Activated naive CD4-positive, alpha-beta T cell treated with anti-CD3 and anti-CD28 coated beads, Interleukin-2, amount 10 ng/mL, durations not matched to agents 7 days and 5 days (primary cell): ENCODE measurements around the gene SLC50A1.

ENCODE experiments used
- CTCF ChIA-PET: fragments of 350-600 bp; sonication (Branson Sonifier 250); formaldehyde crosslinking; loops from one replicate; lab custom pipeline; 2021; ENCODE audit warnings: antibody characterized with exemption; lab: Charles Lee
- DNase-seq: peaks from one replicate; pipeline ENCODE4 v3.0.0-alpha.2; 2020
- H3K27ac Mint-ChIP-seq: one replicate; pipeline ENCODE4 v1.8.0; 2021; ENCODE audit warnings: mild to moderate bottlenecking, moderate library complexity, mixed read lengths
- H3K27me3 Mint-ChIP-seq: one replicate; pipeline ENCODE4 v1.8.0; 2021; ENCODE audit warnings: mild to moderate bottlenecking, mixed read lengths
- H3K36me3 Mint-ChIP-seq: one replicate; pipeline ENCODE4 v1.8.0; 2021; ENCODE audit warnings: mixed read lengths
- H3K4me1 Mint-ChIP-seq: one replicate; pipeline ENCODE4 v1.8.0; 2021; ENCODE audit warnings: mixed read lengths
- H3K4me3 Mint-ChIP-seq: one replicate; pipeline ENCODE4 v1.8.0; 2021; ENCODE audit warnings: mild to moderate bottlenecking, moderate library complexity, mixed read lengths
- H3K9me3 Mint-ChIP-seq: one replicate; pipeline ENCODE4 v1.8.0; 2021; ENCODE audit warnings: mixed read lengths

SLC50A1 gene

GRCh38 chr1:155124503-155125463, 10.9 kb upstream of the SLC50A1 start:
- Mint-ChIP-seq H3K27ac (no peak overlapping the region), H3K27me3 (peaks cover 92% of the 10 kb centered on the region), H3K36me3 (no peaks in the 10 kb centered on the region), H3K9me3 (no peaks in the 10 kb centered on the region), H3K4me3 (no peak overlapping the region), H3K4me1 (peaks cover 28% of the 10 kb centered on the region)
- CTCF ChIA-PET = interaction anchor here (1.9 kb wide), 1 partner anchor 33 kb away, joined by 6 read pairs; no protein-coding TSS in a partner anchor
- DNase-seq = no peak

GRCh38 chr1:155125511-155125945, 10.1 kb upstream of the SLC50A1 start:
- H3K27me3 Mint-ChIP-seq = peaks cover 92% of the 10 kb centered on the region
- no peaks in the 10 kb centered on the region for H3K9me3 Mint-ChIP-seq
- H3K4me1 Mint-ChIP-seq = peaks cover 30% of the 10 kb centered on the region
- no peak overlapping the region for H3K4me3 Mint-ChIP-seq
- CTCF ChIA-PET = interaction anchor here (1.9 kb wide), 1 partner anchor 34 kb away, joined by 6 read pairs; no protein-coding TSS in a partner anchor
- DNase-seq = no peak
- H3K36me3 Mint-ChIP-seq = no peaks in the 10 kb centered on the region
- H3K27ac Mint-ChIP-seq = no peak overlapping the region

GRCh38 chr1:155125946-155126555, 9.6 kb upstream of the SLC50A1 start:
- H3K9me3 Mint-ChIP-seq = no peaks in the 10 kb centered on the region
- CTCF ChIA-PET = interaction anchor here (1.9 kb wide), 1 partner anchor 35 kb away, joined by 6 read pairs; no protein-coding TSS in a partner anchor
- peaks cover 89% of the 10 kb centered on the region for H3K27me3 Mint-ChIP-seq
- H3K4me3 Mint-ChIP-seq = no peak overlapping the region
- peaks cover 30% of the 10 kb centered on the region for H3K4me1 Mint-ChIP-seq
- no peak for DNase-seq
- no peak overlapping the region for H3K27ac Mint-ChIP-seq
- no peaks in the 10 kb centered on the region for H3K36me3 Mint-ChIP-seq

- CTCF ChIA-PET = interaction anchor here (1.9 kb wide), 1 partner anchor 35 kb away, joined by 6 read pairs; no protein-coding TSS in a partner anchor
- Mint-ChIP-seq H3K9me3 (no peaks in the 10 kb centered on the region), H3K27me3 (peaks cover 89% of the 10 kb centered on the region), H3K4me3 (peak overlapping the region; percentile 61), H3K36me3 (no peaks in the 10 kb centered on the region), H3K4me1 (peaks cover 30% of the 10 kb centered on the region), H3K27ac (no peak overlapping the region)
- peak; percentile 58 for DNase-seq
Measured at GRCh38 chr1:155126556-155127104, 9.0 kb upstream of the SLC50A1 start.

- Mint-ChIP-seq H3K4me1 (peaks cover 30% of the 10 kb centered on the region), H3K36me3 (no peaks in the 10 kb centered on the region), H3K4me3 (peak within 1 kb of the TSS; percentile 61), H3K9me3 (no peaks in the 10 kb centered on the region), H3K27me3 (peaks cover 86% of the 10 kb centered on the region), H3K27ac (no peak within 1 kb of the TSS)
- CTCF ChIA-PET = no interaction called here
- peak; percentile 66 for DNase-seq
Measured at GRCh38 chr1:155127105-155127966, 8.3 kb upstream of the SLC50A1 start, which contains the start of gene EFNA1. EFNA1 (plus strand) TSS chr1:155127876; CDS start chr1:155127978, 102 bp downstream.

GRCh38 chr1:155127967-155128754, 7.5 kb upstream of the SLC50A1 start:
- Mint-ChIP-seq H3K27ac (no peak overlapping the region), H3K27me3 (peaks cover 78% of the 10 kb centered on the region)
- CTCF ChIA-PET = interaction anchor here (1.4 kb wide), 1 partner anchor 15 kb away, joined by 4 read pairs; no protein-coding TSS in a partner anchor

GRCh38 chr1:155128755-155129473, 6.7 kb upstream of the SLC50A1 start:
- peaks cover 73% of the 10 kb centered on the region for H3K27me3 Mint-ChIP-seq
- no peaks in the 10 kb centered on the region for H3K9me3 Mint-ChIP-seq
- DNase-seq = no peak
- peak overlapping the region; percentile 60 for H3K4me3 Mint-ChIP-seq
- H3K4me1 Mint-ChIP-seq = peaks cover 30% of the 10 kb centered on the region
- no peak overlapping the region for H3K27ac Mint-ChIP-seq
- CTCF ChIA-PET = interaction anchor here (1.4 kb wide), 1 partner anchor 14 kb away, joined by 4 read pairs; no protein-coding TSS in a partner anchor
- no peaks in the 10 kb centered on the region for H3K36me3 Mint-ChIP-seq

More at GRCh38 chr1:155127967-155128754, 7.5 kb upstream of the SLC50A1 start:
- DNase-seq = no peak
- Mint-ChIP-seq H3K9me3 (no peaks in the 10 kb centered on the region), H3K4me3 (peak overlapping the region; percentile 60), H3K4me1 (peaks cover 30% of the 10 kb centered on the region), H3K36me3 (no peaks in the 10 kb centered on the region)

- CTCF ChIA-PET = interaction anchor here (0.9 to 1.7 kb wide), 5 partner anchors 12 to 43 kb away, joined by 3 to 5 read pairs (median 3); partner anchors contain the start of gene KRTCAP2
- Mint-ChIP-seq H3K4me1 (peaks cover 38% of the 10 kb centered on the region), H3K27ac (peak overlapping the region; percentile 5), H3K9me3 (no peaks in the 10 kb centered on the region), H3K27me3 (peaks cover 57% of the 10 kb centered on the region), H3K36me3 (no peaks in the 10 kb centered on the region), H3K4me3 (no peak overlapping the region)
- DNase-seq = no peak
Measured at GRCh38 chr1:155130272-155131006, 5.2 kb upstream of the SLC50A1 start.

- no peak for DNase-seq
- Mint-ChIP-seq H3K4me3 (no peak overlapping the region), H3K27ac (no peak overlapping the region), H3K4me1 (peaks cover 42% of the 10 kb centered on the region), H3K9me3 (no peaks in the 10 kb centered on the region), H3K36me3 (peaks cover 2% of the 10 kb centered on the region), H3K27me3 (peaks cover 49% of the 10 kb centered on the region)
- CTCF ChIA-PET = interaction anchor here (0.9 to 1.7 kb wide), 3 partner anchors 11 to 40 kb away, joined by 4 to 5 read pairs (median 5); no protein-coding TSS in a partner anchor
Measured at GRCh38 chr1:155131285-155131684, 4.4 kb upstream of the SLC50A1 start.

GRCh38 chr1:155131856-155132255, 3.8 kb upstream of the SLC50A1 start:
- Mint-ChIP-seq H3K36me3 (peaks cover 2% of the 10 kb centered on the region), H3K9me3 (no peaks in the 10 kb centered on the region), H3K27ac (no peak overlapping the region), H3K27me3 (peaks cover 43% of the 10 kb centered on the region), H3K4me3 (no peak overlapping the region), H3K4me1 (peaks cover 44% of the 10 kb centered on the region)
- no peak for DNase-seq
- CTCF ChIA-PET = interaction anchor here (1.1 kb wide), 1 partner anchor 40 kb away, joined by 5 read pairs; no protein-coding TSS in a partner anchor

- Mint-ChIP-seq H3K4me3 (no peak overlapping the region), H3K36me3 (peaks cover 18% of the 10 kb centered on the region), H3K4me1 (peaks cover 46% of the 10 kb centered on the region), H3K9me3 (no peaks in the 10 kb centered on the region), H3K27ac (no peak overlapping the region), H3K27me3 (peaks cover 23% of the 10 kb centered on the region)
- CTCF ChIA-PET = interaction anchor here (1.0 to 2.4 kb wide), 5 partner anchors 34 to 49 kb away, joined by 3 to 12 read pairs (median 6); partner anchors contain the start of gene KRTCAP2
- no peak for DNase-seq
Measured at GRCh38 chr1:155133799-155134281, 1.8 kb upstream of the SLC50A1 start.
